ENCODE measurements around the gene RBMXL2.

The RBMXL2 gene

DNA sequence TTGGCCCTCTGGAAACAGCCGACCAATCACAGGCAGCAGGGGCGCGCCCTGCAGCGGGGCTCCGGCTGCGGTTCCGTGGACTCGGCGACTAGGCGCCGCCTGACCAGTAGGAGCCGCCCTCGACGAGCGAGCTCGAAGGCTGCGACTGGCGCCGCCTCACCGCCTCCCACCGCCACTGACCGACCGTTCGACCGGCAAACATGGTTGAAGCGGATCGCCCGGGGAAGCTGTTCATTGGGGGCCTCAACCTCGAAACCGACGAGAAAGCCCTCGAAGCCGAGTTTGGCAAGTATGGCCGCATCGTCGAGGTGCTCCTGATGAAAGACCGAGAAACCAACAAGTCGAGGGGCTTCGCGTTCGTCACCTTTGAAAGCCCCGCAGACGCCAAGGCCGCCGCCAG, at the start of gene RBMXL2:
TSS of gene RBMXL2 (plus strand) at position 78 of the 400 bp plus-strand sequence. CDS start at position 201, 123 bp downstream.
- no peak for DNase-seq

DNA sequence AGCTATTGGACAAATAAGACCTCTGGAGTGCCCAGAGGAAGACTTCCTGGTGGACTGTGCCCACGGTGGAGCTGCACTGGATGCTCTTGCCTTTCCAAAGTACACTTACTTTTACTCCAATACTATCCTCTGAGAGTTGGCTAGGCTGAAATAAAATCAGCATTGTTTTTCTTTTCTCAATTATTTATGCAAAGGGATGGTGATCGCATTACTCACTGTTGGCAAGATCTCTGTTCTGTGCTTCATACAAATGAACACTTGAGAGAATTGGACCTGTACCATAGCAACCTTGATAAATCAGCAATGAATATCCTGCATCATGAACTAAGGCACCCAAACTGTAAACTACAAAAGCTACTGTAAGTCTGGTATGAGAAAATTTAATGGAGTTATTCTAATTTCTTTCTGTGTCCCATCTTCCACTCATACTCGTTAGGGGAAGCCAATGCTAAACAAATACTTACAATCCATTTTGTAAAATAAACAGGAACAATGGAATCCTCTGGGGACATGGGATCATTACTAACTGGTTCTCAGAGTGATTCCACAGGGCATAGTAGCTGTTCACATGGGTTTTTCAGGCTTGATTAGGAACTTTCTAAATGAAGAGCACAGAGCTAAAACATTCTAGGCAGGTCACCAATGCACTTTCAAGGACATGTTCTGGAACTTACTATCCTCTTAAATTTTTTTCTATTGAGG, 42.2 kb upstream of the RBMXL2 start:
- no peak for DNase-seq

GRCh38 chr11:7050191-7050590, 38.6 kb upstream of the RBMXL2 start:
- no peak for DNase-seq

DNA sequence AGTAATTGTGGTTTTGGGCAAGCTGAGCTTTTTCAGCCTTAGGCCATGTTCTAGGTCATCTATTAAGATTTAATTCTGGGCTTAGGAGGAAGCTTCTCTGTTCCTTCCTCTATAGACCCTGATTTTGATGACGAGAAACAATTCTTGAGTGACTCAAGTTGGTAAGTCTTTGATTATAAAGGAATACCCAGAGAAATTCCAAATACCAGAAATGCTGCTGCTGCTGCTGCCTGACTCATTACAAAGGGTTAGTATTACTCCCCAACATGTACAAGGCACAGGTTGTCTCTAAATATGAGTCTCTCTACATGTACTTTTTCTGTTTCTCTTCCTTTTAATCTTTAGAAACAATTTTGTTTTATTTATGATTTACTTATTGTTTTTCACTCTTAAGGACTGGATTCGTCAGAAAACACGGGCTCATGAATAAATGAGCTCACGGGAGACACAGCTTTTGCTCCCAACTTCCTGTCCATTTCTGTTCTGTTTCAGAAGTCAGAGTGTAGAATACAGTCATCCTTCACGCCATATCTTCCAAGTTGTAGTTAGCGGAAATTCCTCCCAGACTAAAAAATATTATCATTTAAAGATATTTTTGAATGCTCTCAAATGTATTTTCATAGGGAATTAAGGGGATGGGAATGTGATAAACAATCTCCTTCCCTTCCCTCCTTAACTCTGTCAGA, 31.8 kb upstream of the RBMXL2 start:
- DNase-seq: no peak

DNA sequence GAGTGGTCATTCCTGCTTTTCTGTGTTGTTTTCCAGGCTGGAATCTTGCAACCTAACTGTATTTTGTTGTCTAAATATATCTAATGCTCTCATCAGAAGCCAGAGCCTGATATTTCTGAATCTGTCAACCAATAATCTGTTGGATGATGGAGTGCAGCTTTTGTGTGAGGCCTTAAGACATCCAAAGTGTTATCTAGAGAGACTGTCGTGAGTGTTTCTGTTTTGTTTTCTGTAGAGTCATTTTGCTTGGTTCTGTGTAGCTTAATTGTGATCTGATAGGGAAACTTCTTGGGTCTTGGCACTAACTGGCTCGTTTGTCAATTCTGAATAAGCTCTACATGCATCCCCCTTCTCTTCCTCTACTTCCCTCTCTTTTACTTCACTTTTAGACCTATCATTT, 31.2 kb upstream of the RBMXL2 start:
- DNase-seq: no peak

DNA sequence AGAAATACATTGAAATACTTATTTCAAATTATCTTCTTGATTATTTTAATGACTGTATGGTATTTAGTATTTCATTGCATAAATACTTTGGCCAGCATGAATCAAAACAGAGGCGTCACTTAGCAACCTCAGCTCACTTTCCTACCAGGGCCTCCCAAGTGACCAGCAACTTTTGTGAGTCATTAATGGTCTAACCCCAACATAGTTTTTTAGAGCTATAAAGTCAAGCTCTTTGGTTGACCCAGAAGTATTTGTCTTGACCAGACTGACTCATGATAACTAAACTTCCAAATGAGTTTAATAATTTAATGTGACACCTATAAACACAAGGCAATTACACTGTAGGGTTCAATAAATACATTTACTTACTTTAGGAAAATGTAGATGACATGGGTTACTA, 27.9 kb upstream of the RBMXL2 start:
- DNase-seq: no peak

GRCh38 chr11:7062534-7062933, 26.3 kb upstream of the RBMXL2 start:
- DNase-seq: no peak

- no peak for DNase-seq
Measured at GRCh38 chr11:7072401-7073028, 16.3 kb upstream of the RBMXL2 start.

- DNase-seq: no peak
Measured at GRCh38 chr11:7077101-7077500, 11.7 kb upstream of the RBMXL2 start.

DNA sequence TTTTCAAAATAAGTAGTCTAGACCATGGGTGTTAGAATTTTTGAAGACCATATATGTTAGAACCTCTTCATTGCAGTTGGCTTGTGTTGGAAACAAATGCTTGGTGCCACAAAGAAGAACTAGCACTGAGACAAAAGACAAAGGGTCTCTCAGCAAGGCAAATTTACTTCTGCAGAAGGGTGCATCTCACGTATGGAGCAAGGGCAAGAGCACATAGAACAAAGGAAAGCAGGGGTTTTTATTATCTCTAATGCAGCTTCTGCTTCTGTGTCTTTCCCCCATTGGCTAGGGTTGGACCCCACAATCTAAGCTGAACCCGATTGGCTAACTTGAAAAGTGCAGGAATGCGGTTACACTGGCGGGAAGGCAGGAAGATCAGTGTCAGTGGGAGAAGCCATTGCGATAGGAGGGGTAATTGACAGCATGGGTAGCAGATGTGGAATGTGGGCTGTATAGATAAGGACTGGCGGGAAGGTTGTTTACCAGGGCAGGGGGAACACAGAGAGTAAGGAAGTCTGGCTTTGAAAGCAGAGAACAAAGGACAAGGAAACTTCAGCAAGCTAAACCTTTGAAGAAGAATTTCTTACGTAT, 9.2 kb upstream of the RBMXL2 start:
- DNase-seq: no peak

DNA sequence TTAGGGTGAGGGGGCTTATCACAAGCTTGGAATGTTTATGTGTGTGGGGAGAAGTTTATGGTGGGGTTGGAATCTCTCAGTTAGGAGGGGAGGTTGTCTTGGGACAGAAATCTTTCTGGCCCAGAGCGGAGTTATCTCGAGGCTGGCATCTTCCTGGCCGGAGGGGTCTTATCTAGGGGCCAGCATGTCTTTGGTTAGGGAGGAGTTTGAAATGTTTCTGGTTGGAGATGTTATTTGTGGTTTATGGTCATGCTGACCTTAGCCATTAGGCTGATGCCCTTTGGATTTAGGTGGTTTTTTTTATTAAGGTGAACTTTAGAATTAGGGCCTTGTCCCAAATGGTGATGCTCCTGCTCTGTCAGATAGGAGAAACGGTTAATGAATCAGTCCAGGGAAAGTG, 7.9 kb upstream of the RBMXL2 start:
- no peak for DNase-seq

DNA sequence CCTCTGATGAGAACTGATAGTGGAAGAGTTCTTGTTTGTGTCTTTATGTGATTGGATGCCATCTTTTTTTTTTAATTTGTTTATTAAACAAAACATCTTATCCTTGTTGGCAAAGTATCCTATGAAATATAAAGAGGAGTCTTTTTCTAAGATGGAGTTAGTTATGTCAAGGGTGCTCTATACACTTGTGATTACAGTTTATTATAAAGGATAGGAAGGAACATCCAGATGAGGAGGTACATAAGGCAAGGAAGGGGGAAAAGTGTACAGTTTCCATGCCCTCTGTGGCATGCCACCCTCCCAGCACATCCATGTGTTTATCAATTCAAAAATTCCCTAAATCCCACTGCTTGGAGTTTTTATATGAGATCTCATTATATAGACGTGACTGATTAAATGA, 7.4 kb upstream of the RBMXL2 start:
- DNase-seq: no peak

- DNase-seq: no peak
Measured at GRCh38 chr11:7089328-7090251, 792 bp downstream of the RBMXL2 start.

- DNase-seq: peak in 1 of 2 donors; percentile 51
Measured at GRCh38 chr11:7098235-7098832, 9.5 kb downstream of the RBMXL2 start.

DNA sequence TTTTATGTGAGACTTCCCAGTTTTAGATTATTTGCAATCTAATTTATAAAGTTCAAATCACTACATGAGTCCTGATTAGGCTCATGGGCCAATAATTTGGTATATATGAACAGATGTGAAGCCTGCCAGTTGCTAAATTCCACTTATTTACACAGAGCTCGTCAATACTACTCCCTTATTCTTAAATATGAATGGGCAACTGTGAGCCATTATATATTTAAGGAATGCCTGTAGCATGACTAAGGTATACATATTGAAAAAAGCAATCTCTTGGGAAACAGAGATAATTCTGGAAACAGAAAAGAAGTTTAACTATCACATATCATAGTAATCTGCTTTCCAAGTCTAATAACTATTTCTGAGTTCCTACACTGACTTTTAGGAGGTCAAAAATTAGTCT, 27.0 kb downstream of the RBMXL2 start:
- DNase-seq: no peak

GRCh38 chr11:7116370-7116769, 27.6 kb downstream of the RBMXL2 start:
- DNase-seq: no peak

GRCh38 chr11:7138051-7138450, 49.3 kb downstream of the RBMXL2 start:
- DNase-seq: no peak

Data from CD4-positive, alpha-beta T cell treated with Interleukin-4 for 1 hour (primary cell).